ENCODE data around the gene XPO4. TPM values are rescaled to one million over a fixed set of nuclear protein-coding genes. Genes with fewer than 3 reads are reported as not detected.
"Not testable (repeated sequence)": the region's sequence is repeated elsewhere in the genome, so short reads cannot be mapped to it uniquely, and the experiment has no call there.

The XPO4 gene
- total RNA-seq, result 25.5 and 28.0 TPM in 2 replicates

- H3K36me3 Mint-ChIP-seq (ENCODE audit: low read depth), result peaks cover 29% of the 10 kb centered on the region
- intact Hi-C loops (cut with micrococcal nuclease), result loop anchor here (2.0 to 5.0 kb wide), 2 partner anchors 130 to 945 kb away; partner anchors contain the start of genes EEF1AKMT1 and ZMYM2
These were observed at the start of gene XPO4 for GRCh38 chr13:20902438-20903163. XPO4 (minus strand) TSS chr13:20902746; CDS start chr13:20902738, 8 bp downstream.

DNA sequence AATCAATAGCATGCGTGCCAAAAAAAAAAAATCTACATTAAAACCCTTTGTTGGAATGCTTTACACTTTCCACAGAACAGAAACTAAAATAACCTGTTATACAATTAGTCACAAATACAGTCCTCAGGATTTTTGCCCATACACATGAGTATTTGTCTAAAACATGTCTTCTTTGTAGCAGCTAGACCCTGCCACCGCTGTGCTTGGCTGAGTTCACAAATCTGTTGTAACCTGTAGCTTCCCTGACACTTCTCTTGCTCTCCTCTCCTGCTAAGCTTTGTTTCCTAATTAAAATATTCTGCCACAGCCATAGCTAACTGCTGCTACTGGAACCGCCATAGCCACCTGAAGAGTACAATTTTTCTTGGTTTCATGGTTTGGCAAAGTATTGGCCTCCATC, 45.5 kb upstream of the XPO4 start:
- intact Hi-C loops (cut with micrococcal nuclease); H3K36me3 Mint-ChIP-seq (ENCODE audit: low read depth); H3K4me3 Mint-ChIP-seq (ENCODE audit: low read depth); DNase-seq (ENCODE audit: low spot score); H3K27ac Mint-ChIP-seq; H3K9me3 Mint-ChIP-seq; H3K4me1 Mint-ChIP-seq (ENCODE audit: low read depth): not testable (repeated sequence)
- H3K27me3 Mint-ChIP-seq (ENCODE audit: low read depth), result peaks cover 42% of the 10 kb centered on the region

More at GRCh38 chr13:20902438-20903163, at the start of gene XPO4:
- Mint-ChIP-seq H3K9me3 (no peaks in the 10 kb centered on the region), H3K4me3 (ENCODE audit: low read depth) (peak within 1 kb of the TSS; percentile 96), H3K4me1 (ENCODE audit: low read depth) (peaks cover 25% of the 10 kb centered on the region), H3K27ac (peak within 1 kb of the TSS; percentile 96), H3K27me3 (ENCODE audit: low read depth) (no peaks in the 10 kb centered on the region)
- peak; percentile 81 for DNase-seq (ENCODE audit: low spot score)

GRCh38 chr13:20945952-20946383, 43.4 kb upstream of the XPO4 start:
- Mint-ChIP-seq H3K27ac (no peak overlapping the region), H3K36me3 (ENCODE audit: low read depth) (no peaks in the 10 kb centered on the region), H3K27me3 (ENCODE audit: low read depth) (peaks cover 40% of the 10 kb centered on the region), H3K4me1 (ENCODE audit: low read depth) (peaks cover 4% of the 10 kb centered on the region), H3K9me3 (no peaks in the 10 kb centered on the region), H3K4me3 (ENCODE audit: low read depth) (no peak overlapping the region)
- intact Hi-C loops (cut with micrococcal nuclease), result loop anchor here (2.0 kb wide), 1 partner anchor 235 kb away; no protein-coding TSS in a partner anchor
- DNase-seq (ENCODE audit: low spot score), result no peak

DNA sequence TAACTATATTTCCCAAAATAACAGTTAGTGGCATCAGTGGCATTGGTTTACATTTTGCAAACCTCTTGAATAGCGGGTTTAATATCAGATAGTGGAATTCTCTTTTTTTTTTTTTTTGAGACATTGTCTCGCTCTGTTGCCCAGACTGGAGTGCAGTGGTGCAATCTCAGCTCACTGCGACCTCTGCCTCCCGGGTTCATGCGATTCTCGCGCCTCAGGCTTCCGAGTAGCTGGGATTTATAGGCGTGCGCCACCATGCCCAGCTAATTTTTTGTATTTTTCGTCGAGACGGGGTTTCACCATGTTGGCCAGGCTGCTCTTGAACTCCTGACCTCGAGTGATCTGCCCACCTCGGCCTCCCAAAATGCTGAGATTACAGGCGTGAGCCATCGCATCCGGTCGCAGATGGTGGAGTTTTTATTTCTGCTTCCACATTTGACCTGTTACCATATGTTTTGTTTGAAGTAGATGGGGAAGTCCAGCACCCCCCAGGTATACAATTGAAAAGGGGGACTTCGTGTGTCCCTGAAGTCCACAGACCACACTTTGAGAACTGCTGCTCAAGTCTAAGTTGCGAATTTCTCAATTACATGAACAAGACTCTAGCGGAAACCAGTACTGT, 40.5 kb upstream of the XPO4 start:
- Mint-ChIP-seq H3K27ac (no peak overlapping the region), H3K4me1 (ENCODE audit: low read depth) (peaks cover 4% of the 10 kb centered on the region), H3K4me3 (ENCODE audit: low read depth) (no peak overlapping the region), H3K9me3 (no peaks in the 10 kb centered on the region), H3K36me3 (ENCODE audit: low read depth) (no peaks in the 10 kb centered on the region), H3K27me3 (ENCODE audit: low read depth) (peaks cover 29% of the 10 kb centered on the region)
- intact Hi-C loops (cut with micrococcal nuclease), result loop anchor here (2.0 kb wide), 2 partner anchors 190 to 536 kb away; no protein-coding TSS in a partner anchor
- no peak for DNase-seq (ENCODE audit: low spot score)

- peaks cover 13% of the 10 kb centered on the region for H3K27me3 Mint-ChIP-seq (ENCODE audit: low read depth)
- intact Hi-C loops (cut with micrococcal nuclease); DNase-seq (ENCODE audit: low spot score); H3K9me3 Mint-ChIP-seq; H3K27ac Mint-ChIP-seq; H3K36me3 Mint-ChIP-seq (ENCODE audit: low read depth); H3K4me1 Mint-ChIP-seq (ENCODE audit: low read depth); H3K4me3 Mint-ChIP-seq (ENCODE audit: low read depth): not testable (repeated sequence)
These were observed 38.0 kb upstream of the XPO4 start for GRCh38 chr13:20940511-20940910.

GRCh38 chr13:20940083-20940482, 37.5 kb upstream of the XPO4 start:
- intact Hi-C loops (cut with micrococcal nuclease), result no loop called here
- Mint-ChIP-seq H3K36me3 (ENCODE audit: low read depth) (no peaks in the 10 kb centered on the region), H3K27me3 (ENCODE audit: low read depth) (peaks cover 9% of the 10 kb centered on the region), H3K4me1 (ENCODE audit: low read depth) (peaks cover 2% of the 10 kb centered on the region), H3K27ac (no peak overlapping the region), H3K9me3 (no peaks in the 10 kb centered on the region), H3K4me3 (ENCODE audit: low read depth) (no peak overlapping the region)
- no peak for DNase-seq (ENCODE audit: low spot score)

DNA sequence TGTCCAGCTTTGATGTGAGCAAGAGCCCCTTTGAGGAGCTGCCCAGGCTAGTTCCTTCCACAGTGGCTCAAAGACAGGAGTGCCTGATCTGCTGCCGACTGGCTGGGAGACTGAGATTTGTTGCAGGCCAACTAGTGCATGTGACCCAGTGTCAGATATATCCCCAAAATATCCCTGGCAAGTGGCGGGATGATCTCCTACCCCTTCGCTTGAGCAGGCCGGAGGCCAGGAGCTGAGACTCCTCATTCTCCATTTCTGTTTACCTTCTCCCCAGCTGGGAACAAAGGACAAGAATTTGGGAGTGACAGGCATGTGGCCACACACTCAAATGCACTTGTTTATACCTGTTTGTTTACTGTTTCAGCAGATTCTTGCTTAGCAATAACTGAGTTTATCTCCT, 37.1 kb upstream of the XPO4 start:
- intact Hi-C loops (cut with micrococcal nuclease), result no loop called here
- H3K27me3 Mint-ChIP-seq (ENCODE audit: low read depth), result peaks cover 4% of the 10 kb centered on the region
- H3K9me3 Mint-ChIP-seq, result no peaks in the 10 kb centered on the region
- no peaks in the 10 kb centered on the region for H3K36me3 Mint-ChIP-seq (ENCODE audit: low read depth)
- no peak for DNase-seq (ENCODE audit: low spot score)
- no peak overlapping the region for H3K4me3 Mint-ChIP-seq (ENCODE audit: low read depth)
- peaks cover 2% of the 10 kb centered on the region for H3K4me1 Mint-ChIP-seq (ENCODE audit: low read depth)
- no peak overlapping the region for H3K27ac Mint-ChIP-seq

GRCh38 chr13:20938302-20938701, 35.8 kb upstream of the XPO4 start:
- DNase-seq (ENCODE audit: low spot score), result no peak
- H3K9me3 Mint-ChIP-seq, result no peaks in the 10 kb centered on the region
- H3K36me3 Mint-ChIP-seq (ENCODE audit: low read depth), result no peaks in the 10 kb centered on the region
- intact Hi-C loops (cut with micrococcal nuclease), result no loop called here
- no peaks in the 10 kb centered on the region for H3K4me1 Mint-ChIP-seq (ENCODE audit: low read depth)
- no peak overlapping the region for H3K4me3 Mint-ChIP-seq (ENCODE audit: low read depth)
- no peak overlapping the region for H3K27ac Mint-ChIP-seq
- no peaks in the 10 kb centered on the region for H3K27me3 Mint-ChIP-seq (ENCODE audit: low read depth)

DNA sequence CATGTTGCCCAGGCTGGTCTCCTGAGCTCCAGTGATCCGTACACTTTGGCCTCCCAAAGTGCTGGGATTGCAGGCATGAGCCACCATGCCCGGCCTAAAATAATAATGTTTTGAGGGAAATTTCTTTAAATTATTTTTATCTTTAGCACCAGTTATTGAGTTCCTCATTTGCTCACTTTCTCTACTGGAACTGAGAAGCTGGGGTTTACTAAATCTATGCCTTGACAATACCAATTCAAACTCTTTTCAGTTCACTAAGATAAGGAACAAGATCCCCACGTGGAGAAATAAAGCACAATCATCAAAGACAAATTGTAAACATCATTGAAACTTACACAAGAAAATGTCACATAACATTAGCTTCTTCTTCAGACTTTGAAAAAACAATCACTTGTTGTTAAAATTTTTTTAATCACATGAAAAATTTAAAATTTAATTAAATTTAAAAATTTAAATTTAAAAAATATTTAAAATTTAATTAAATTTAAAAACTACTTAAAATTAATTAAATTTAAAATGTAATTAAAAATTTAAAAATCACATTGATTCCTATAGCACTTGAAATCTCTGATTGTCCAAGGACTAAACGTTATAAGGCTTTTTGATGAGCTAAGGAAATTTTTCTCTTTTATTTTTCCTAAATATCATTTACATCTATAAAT, 25.2 kb upstream of the XPO4 start:
- Mint-ChIP-seq H3K4me3 (ENCODE audit: low read depth) (no peak overlapping the region), H3K27me3 (ENCODE audit: low read depth) (no peaks in the 10 kb centered on the region), H3K4me1 (ENCODE audit: low read depth) (no peaks in the 10 kb centered on the region), H3K9me3 (no peaks in the 10 kb centered on the region), H3K27ac (no peak overlapping the region), H3K36me3 (ENCODE audit: low read depth) (no peaks in the 10 kb centered on the region)
- no peak for DNase-seq (ENCODE audit: low spot score)
- intact Hi-C loops (cut with micrococcal nuclease), result no loop called here

DNA sequence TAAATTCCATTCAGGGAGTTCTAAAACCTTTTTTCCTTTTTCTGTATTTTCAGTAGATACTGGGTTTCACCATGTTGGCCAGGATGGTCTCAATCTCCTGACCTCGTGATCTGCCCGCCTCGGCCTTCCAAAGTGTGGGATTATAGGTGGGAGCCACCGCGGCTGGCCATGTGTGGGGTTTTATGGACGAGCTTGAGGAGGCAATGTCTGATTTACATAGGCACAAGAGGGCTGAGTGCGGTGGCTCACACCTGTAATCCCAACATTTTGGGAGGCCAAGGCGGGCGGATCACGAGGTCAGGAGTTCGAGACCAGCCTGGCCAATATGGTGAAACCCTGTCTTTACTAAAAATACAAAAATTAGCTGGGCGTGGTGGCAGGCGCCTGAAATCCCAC, 22.8 kb upstream of the XPO4 start:
- H3K4me3 Mint-ChIP-seq (ENCODE audit: low read depth); H3K27me3 Mint-ChIP-seq (ENCODE audit: low read depth); H3K27ac Mint-ChIP-seq; H3K36me3 Mint-ChIP-seq (ENCODE audit: low read depth); H3K9me3 Mint-ChIP-seq; DNase-seq (ENCODE audit: low spot score); H3K4me1 Mint-ChIP-seq (ENCODE audit: low read depth): not testable (repeated sequence)
- intact Hi-C loops (cut with micrococcal nuclease), result loop anchor here (1.0 kb wide), 2 partner anchors 213 to 430 kb away; no protein-coding TSS in a partner anchor

DNA sequence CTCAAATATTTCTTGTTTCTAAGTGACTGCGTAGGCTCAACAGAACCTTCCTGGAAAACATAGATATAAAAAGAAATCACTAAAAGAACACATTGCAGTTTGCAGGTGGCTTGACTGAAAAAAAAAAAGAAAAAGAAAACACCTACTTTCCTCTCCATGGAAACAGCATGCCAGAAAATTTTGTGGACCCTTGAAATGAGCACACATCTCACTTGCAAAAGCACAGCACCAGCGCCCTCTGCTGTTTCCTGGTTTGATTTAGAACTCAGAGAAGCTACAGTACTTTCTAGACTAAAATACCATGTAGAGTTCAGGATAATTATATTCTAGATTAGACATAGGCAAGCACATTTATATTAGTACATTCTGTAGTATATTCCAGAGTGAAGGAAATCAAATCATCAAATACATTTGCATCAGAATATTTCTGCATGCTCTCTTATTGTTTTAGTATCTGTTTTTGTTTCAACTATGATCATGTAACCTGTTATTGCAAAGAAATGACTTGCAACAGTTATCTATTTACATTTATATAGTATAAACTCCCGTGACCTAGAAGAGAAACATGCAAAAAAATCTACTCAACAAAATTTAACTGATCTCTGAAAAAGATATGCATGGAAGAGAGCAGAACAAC, 22.3 kb upstream of the XPO4 start:
- intact Hi-C loops (cut with micrococcal nuclease), result loop anchor here (1.0 kb wide), 2 partner anchors 213 to 430 kb away; no protein-coding TSS in a partner anchor
- Mint-ChIP-seq H3K27me3 (ENCODE audit: low read depth) (no peaks in the 10 kb centered on the region), H3K4me3 (ENCODE audit: low read depth) (no peak overlapping the region), H3K36me3 (ENCODE audit: low read depth) (no peaks in the 10 kb centered on the region), H3K4me1 (ENCODE audit: low read depth) (no peaks in the 10 kb centered on the region), H3K9me3 (no peaks in the 10 kb centered on the region), H3K27ac (no peak overlapping the region)
- DNase-seq (ENCODE audit: low spot score), result peak; percentile 41

DNA sequence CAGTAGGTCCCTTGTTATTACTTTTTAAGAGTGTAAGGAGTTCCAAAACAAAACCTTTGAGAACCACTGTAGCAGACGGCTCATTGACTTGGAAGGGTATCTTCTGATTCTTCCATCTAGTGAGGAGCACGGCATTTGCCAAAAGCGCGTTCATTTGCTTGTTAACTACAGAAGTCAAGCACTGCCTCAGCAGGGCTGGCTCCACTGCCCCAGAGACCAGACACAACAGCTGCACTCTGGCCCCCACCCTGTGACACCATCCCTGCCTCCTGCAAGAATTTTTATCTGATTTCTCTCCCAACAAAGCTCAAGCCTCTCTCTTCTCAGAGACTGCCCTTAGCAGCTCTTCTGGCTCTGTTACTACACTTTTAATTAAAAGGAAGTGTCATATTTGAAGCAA, 20.7 kb upstream of the XPO4 start:
- H3K27ac Mint-ChIP-seq, result no peak overlapping the region
- H3K4me3 Mint-ChIP-seq (ENCODE audit: low read depth), result no peak overlapping the region
- H3K4me1 Mint-ChIP-seq (ENCODE audit: low read depth), result no peaks in the 10 kb centered on the region
- intact Hi-C loops (cut with micrococcal nuclease), result no loop called here
- no peaks in the 10 kb centered on the region for H3K9me3 Mint-ChIP-seq
- DNase-seq (ENCODE audit: low spot score), result no peak
- H3K36me3 Mint-ChIP-seq (ENCODE audit: low read depth), result no peaks in the 10 kb centered on the region
- no peaks in the 10 kb centered on the region for H3K27me3 Mint-ChIP-seq (ENCODE audit: low read depth)

Data from activated T-helper 2 cell treated with anti-CD3 and anti-CD28 coated beads, Interferon-gamma antibody, Interleukin-2, Interleukin-4, amounts not matched to agents 10 μg/mL and 5 μg/mL and 100 μg/mL, durations not matched to agents 14 hours and 24 hours and 36 hours (primary cell).